ENCODE measurements around the gene KSR2.
"Not testable (repeated sequence)": the region's sequence is repeated elsewhere in the genome, so short reads cannot be mapped to it uniquely, and the experiment has no call there.

Gene KSR2

DNA sequence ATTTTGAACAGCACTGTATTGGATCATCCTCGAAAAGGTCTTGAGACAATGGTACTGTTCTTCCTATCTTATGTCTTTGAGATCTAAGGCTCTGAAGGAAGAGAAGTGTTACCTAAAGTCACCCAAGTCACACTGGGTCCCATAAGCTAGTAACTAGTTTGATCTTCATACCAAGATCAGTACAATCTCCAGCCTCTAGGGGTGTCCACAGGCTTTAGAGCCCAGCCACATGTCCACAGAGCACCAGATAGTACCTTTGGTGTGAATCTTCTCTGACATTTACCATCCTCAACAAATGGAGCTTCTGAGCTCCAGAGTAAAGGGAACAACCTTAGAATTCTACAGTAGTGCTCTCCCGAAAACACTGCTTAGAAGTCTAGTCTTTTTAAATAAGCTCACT, 78.7 kb downstream of the KSR2 start:
- DNase-seq, result no peak

DNA sequence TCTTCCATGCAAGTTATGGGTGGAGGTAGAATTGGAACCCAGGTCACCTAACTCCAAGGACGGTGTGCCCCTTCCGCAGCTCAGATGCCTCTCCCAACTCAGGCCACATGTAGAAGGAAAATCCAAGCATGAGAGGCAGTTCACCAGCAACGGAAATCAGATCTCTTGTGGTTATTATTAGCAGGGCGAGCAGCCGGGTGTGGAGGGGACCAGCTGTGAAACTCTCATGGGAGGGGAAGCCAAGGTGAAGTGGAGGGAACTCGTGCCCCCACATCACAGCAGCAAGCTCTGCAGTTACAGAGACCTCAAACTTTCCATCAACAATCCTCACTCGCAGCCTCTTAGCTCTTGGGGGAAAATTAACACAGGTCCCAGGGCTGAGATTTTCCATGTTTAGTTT, 79.7 kb downstream of the KSR2 start:
- DNase-seq, result no peak

DNA sequence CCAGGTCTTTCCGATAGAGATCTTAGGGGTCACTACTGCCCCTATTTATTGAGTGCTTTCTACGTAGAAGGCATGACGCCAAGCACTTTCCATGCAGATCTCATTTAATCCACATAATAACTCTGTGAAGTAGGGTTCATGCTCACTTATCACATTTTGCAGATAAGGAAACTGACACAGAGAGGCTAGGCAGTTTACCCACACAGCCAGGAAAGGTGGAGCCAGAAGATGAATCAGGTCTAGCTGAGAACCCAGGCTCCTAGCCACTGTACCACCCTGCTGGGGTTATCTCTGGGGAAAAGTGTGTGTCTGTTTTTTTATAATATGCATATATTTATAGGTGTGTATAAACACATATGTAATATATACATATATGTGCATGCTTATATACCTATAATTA, 83.6 kb downstream of the KSR2 start:
- DNase-seq, result no peak

- no peak for DNase-seq
Observed at GRCh38 chr12:117884161-117884560, 84.6 kb downstream of the KSR2 start.

DNA sequence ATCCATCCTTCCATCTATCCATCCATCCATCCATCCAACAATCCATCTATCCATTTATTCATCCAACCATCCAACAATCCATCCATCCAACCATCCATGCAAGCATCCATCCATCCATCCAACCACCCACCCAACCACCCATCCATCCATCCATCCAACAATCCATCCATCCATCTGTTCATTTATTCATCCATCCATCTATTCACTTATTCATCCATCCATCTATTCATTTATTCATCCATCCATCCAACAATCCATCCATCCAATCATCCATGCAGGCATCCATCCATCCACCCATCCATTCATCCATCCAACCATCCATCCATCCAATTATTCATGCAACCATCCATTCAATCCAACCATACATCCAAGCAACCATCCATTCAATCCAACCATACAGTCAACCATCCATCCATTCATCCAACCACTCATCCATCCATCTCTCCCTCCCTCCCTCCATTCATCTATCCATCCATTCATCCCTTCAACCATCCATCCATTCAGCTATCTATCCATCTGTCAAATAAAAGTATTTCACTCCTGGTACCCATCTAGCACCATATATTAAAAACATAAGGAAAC, 86.1 kb downstream of the KSR2 start:
- DNase-seq, result no peak

- DNase-seq, result no peak
Observed at GRCh38 chr12:117882181-117882580, 86.6 kb downstream of the KSR2 start.

- no peak for DNase-seq
Observed at GRCh38 chr12:117881517-117881916, 87.3 kb downstream of the KSR2 start.

DNA sequence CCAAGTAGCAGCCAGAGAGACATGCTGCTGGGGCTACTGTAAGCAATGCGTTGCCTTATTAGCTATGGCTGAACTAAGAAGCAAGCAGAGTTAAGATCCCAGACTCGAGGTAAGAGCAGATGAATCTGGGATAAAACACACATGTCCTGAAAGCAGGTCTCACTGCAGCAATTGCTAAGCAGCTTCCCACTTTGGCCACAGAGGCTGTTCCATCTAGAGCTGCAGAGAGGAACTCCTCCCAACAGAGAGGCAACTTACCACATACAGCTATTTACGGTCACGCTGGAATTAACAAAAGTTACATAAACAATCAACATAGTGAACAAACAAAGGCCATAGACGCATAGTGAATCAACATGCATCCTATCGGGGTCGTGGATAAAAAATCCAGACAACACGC, 90.2 kb downstream of the KSR2 start:
- no peak for DNase-seq

DNA sequence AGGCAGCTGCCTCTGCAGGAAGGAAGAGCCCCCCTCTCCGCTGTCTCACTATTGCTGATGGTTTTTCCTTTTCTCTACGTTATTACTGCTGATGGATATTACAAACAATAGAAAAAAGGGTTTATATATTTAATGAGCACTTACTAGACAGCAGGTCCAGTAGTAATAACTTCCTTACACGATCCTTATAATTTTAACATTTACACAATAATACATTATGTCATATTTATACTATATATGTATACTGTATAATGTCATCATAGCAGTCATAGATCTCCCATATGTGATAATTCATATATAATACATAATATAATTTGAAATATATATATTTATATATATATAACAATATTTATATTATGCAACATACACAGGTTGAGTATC, 92.4 kb downstream of the KSR2 start:
- no peak for DNase-seq

DNA sequence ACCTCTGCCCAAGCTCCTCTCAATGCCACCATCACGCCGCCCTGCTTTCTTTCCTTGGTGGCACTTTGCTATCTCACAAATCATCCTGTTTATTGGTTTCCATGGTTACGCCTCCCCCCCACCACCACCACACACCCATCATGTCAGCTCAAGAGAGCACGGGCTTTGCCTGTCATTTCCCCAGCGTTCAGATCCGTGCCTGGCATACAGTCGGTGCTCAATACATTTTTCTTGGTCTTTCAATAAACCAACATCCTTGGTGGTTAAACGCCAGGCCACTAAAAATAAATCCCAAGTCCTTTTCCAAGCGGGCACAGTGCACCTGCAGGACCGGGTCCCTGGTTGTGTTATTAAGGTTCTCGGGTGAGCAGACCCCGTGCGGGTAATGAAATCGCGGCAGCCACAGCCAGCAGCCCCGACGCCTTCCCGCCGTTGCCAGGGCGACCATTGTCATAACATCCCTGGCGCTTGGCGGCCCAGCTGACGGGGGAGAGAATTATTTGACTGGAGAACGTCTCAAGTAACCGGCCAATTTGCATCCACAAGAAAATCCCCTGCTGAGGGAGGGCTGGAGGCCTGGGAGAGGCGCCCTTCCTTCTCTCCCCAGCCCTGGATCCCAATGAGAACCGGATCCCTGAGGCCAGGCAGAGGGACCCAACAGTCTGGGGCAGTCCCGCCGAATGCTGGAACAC, 92.9 kb downstream of the KSR2 start:
- DNase-seq, result no peak

DNA sequence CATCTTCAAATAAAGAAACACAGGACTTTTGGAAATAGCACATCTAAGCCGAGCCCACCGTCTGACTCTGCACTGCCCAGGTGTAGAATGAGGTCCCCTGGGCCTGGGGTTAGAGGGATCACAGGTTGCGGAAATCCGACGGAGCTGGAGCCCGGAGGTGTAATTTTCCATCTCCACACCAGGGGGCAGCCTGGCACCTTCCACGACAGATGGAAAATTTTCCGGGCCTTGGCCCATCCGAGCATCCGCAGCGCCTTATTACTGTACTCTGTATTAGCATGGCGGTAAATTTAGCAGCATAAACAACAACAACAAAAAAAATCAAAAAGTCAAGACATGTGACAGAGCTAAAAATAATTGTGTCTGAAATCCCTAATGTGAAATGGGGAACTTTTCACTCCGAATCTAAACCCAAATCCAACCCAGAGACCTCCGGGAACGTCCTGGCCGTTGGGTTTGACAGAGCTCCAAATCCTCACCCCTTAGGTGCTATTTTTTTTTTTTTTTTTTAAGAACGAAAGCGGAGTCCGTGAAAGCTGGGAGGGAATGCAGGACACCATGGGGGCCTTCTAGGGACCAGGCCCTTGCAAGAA, 93.9 kb downstream of the KSR2 start:
- DNase-seq, result peak in 1 of 2 donors; percentile 2

- not testable (repeated sequence) for DNase-seq
Observed at GRCh38 chr12:117874198-117874597, 94.6 kb downstream of the KSR2 start.

- no peak for DNase-seq
Observed at GRCh38 chr12:117872546-117873169, 96.1 kb downstream of the KSR2 start.

- no peak for DNase-seq
Observed at GRCh38 chr12:117869551-117869950, 99.2 kb downstream of the KSR2 start.

DNA sequence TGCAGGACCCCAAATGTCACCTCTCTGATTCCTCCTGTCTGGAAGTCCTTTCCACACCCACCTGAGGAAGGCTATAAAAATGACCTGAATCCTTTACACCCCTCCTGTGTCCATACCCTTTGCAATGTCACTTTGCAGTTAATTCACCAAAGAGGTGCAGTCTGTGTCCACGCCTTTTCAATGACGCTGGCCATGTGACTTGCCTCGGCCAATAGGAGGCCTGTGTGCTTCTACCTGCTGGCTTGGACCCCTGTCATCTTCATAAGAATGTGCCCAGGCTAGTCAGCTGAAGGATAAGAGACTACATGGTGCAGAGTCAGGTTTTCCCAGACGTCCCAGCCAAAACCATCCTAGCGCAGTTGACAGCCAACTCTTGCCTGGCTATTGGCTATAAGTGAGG, 101.4 kb downstream of the KSR2 start:
- no peak for DNase-seq

- no peak for DNase-seq
Observed at GRCh38 chr12:117865505-117865904, 103.3 kb downstream of the KSR2 start.

GRCh38 chr12:117863002-117863709, 105.6 kb downstream of the KSR2 start:
- no peak for DNase-seq

DNA sequence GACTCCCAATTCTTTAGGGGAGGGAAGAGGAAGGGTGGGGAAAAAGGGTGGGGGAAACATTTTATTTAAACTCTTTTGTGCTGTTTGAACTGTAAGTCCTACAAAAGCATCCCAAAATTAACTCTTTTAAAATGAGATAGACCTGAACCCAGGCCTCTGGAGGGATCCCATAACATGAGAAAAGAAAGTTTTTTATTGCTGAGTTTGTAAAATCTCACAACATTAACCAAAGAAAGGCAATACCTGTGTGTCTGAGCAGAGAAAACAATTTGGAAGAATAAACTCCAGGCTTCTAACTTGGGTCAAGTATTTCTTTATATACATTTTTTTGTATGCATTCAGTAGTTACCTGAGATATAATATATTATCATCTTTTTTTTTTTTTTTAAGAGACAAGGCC, 107.1 kb downstream of the KSR2 start:
- DNase-seq, result no peak

DNA sequence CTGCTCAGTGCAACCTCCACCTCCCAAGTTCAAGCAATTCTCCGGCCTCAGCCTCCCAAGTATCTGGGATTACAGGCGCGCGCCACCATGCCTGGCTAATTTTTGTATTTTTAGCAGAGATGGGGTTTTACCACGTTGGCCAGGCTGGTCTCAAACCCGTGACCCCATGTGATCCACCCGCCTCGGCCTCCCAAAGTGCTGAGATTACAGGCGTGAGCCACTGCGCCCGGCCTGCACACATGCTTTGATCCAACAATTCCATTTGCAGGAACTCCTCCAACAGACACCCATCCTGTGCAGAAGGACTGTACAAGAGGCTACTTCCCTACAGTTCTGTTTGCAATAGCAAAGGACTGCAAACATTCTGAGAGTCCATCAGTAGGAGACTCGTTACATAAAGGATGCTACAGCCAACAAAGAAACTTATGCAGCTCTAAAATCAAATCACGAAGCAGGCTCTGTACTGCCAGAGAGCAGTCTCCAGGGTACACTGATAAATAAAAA, 108.0 kb downstream of the KSR2 start:
- not testable (repeated sequence) for DNase-seq

DNA sequence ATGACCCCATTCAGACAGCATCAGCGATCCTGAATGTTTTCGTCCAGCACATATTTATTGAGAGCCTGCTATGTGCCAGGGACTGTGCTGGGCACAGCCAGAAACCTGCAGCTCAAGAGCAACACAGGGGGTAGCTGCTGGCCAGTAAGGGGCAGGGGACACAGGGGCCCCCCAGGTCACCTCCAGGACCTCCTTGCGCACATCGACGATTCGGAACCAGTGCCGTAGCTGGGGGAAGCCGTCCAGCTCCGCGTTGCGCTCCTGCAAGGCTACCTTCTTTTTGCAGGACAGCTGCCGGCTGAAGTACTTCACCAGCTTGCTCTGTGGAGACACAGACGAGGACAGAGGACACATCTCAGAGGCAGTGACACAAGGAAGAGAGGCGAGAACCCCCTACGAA, 108.7 kb downstream of the KSR2 start:
- DNase-seq, result no peak

DNA sequence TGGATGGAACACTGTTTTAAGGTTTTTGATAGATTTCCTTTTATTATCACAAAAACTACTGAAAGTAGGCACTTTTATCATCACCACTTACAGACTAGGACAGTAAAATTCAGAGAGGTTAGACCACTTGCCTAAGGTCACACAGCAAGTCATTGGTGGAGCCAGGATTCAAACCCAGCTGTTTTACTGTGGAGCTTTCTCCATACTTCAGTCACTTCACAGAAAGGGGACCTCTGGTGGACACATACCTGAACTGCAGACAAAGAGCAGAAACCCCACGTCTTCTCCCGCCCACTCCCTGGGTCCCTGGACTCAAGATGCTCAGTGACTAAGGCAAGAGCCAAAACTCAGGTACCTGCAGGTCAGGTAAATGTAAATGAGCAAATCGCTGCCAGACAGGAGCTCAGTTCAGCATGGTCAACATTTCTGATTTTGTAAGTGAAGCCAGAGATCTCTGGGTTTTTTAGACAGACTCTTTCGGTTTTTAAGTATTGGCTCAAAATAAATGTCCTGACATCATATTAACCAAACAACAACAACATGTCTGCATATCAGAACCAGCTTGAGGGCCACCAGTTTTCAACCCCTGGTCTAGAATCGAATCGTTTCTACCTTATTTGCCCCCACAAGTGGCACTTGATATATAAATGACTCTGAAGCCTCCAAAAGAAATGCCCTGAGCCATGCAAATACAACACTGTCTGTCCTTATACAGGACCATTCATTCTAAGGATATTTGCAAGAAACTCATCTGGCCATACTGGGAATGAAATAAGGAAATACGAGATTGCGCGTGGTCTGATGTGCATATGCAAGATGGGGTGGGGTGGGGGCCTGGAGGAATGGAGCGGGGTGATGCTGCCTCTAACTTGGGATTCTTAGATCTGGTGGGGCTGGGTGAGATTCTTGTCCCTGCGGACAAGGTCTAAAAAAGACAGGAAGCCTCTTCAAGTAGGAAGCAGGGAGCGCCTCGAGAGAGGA, 110.9 kb downstream of the KSR2 start:
- peak in 1 of 2 donors; percentile 18 for DNase-seq

- DNase-seq, result not testable (repeated sequence)
Observed at GRCh38 chr12:117857139-117857538, 111.7 kb downstream of the KSR2 start.
